H1 (cell line): ENCODE data around the gene IDUA. TPM values are rescaled to one million over a fixed set of nuclear protein-coding genes. Genes with fewer than 3 reads are reported as not detected.

Source experiments
- CTCF ChIA-PET: fragments of 300-600 bp; sonication (Branson Sonifier 250); formaldehyde crosslinking; loops from one replicate; lab custom pipeline; 2021; ENCODE audit not compliant: partially characterized antibody; lab: Charles Lee
- POLR2A ChIA-PET: fragments of 300-600 bp; sonication (Branson Sonifier 250); formaldehyde crosslinking; loops from one replicate; lab custom pipeline; 2021; ENCODE audit warnings: inconsistent platforms; ENCODE audit not compliant: partially characterized antibody; lab: Charles Lee
- DNase-seq, 2 experiments: peaks; one replicate each; pipeline versions ENCODE4 v3.0.0 to v3.0.0-alpha.2; 2010 to 2022; ENCODE audit warnings: low spot score in 2 of 2, low read depth in 1 of 2, mixed read lengths in 1 of 2
- FAIRE-seq: peaks from 2 replicates; lab custom pipeline; 2011; peaks lifted over from hg19 to GRCh38; lab: Jason Lieb, UNC
- H2AFZ ChIP-seq: 2 replicates; pipeline ENCODE4 v1.8.1; 2012; ENCODE audit warnings: low read length, inconsistent platforms
- H2AK5ac ChIP-seq: 2 replicates; pipeline ENCODE4 v1.6.1; 2013; ENCODE audit warnings: low read depth, low read length
- H2BK120ac ChIP-seq: replicated peaks from 2 replicates; pipeline ENCODE3; 2013; ENCODE audit warnings: low read depth, low read length, inconsistent platforms
- H2BK12ac ChIP-seq: 2 replicates; pipeline ENCODE4 v1.6.1; 2013; ENCODE audit warnings: low read depth, low read length
- H2BK15ac ChIP-seq: 2 replicates; pipeline ENCODE4 v1.6.1; 2013; ENCODE audit warnings: low read length
- H2BK20ac ChIP-seq: 2 replicates; pipeline ENCODE4 v1.6.1; 2013; ENCODE audit warnings: low read length
- H2BK5ac ChIP-seq: 2 replicates; pipeline ENCODE4 v1.6.1; 2013; ENCODE audit warnings: low read depth, low read length
- H3K14ac ChIP-seq: 2 replicates; pipeline ENCODE4 v1.6.1; 2013; ENCODE audit warnings: inconsistent platforms; ENCODE audit not compliant: insufficient read length
- H3K18ac ChIP-seq: 2 replicates; pipeline ENCODE4 v1.6.1; 2013; ENCODE audit warnings: low read length; ENCODE audit errors: extremely low read depth
- H3K23ac ChIP-seq: 2 replicates; pipeline ENCODE4 v1.6.1; 2013; ENCODE audit warnings: inconsistent platforms; ENCODE audit not compliant: insufficient read length
- H3K23me2 ChIP-seq: 2 replicates; pipeline ENCODE4 v1.6.1; 2013; ENCODE audit warnings: low read depth, low read length
- H3K27ac ChIP-seq: 2 replicates; pipeline ENCODE4 v1.6.1; 2011; ENCODE audit warnings: low read depth, low read length, inconsistent platforms
- H3K27me3 ChIP-seq, 4 experiments: replicated peaks in 1 of 4; 1 replicate in 1 of 4; 2 replicates in 3 of 4; pipeline versions ENCODE4 v1.6.1 to v1.8.1; 2011 to 2013; ENCODE audit warnings: low read length in 3 of 4, mild to moderate bottlenecking in 3 of 4, inconsistent platforms in 2 of 4, mixed read lengths in 2 of 4, moderate library complexity in 1 of 4; ENCODE audit not compliant: control insufficient read depth in 3 of 4, insufficient read depth in 3 of 4; ENCODE audit errors: extremely low read depth in 1 of 4
- H3K36me3 ChIP-seq, 4 experiments: 2 replicates each; pipeline versions ENCODE4 v1.6.1 to v1.8.1; 2011 to 2013; ENCODE audit warnings: mild to moderate bottlenecking in 4 of 4, low read length in 3 of 4, moderate library complexity in 2 of 4, control low read depth in 1 of 4, inconsistent platforms in 1 of 4; ENCODE audit not compliant: insufficient read depth in 4 of 4, control insufficient read depth in 2 of 4
- H3K4ac ChIP-seq: replicated peaks from 2 replicates; pipeline ENCODE3; 2013; ENCODE audit warnings: low read length, low read depth, mixed read lengths, inconsistent platforms; ENCODE audit not compliant: insufficient read length
- H3K4me1 ChIP-seq, 4 experiments: replicated peaks in 1 of 4; 1 replicate in 1 of 4; 2 replicates in 3 of 4; pipeline versions ENCODE4 v1.6.1 to v1.8.1; 2011 to 2013; ENCODE audit warnings: low read length in 3 of 4, inconsistent platforms in 2 of 4, mixed read lengths in 1 of 4; ENCODE audit not compliant: insufficient read depth in 4 of 4, control insufficient read depth in 3 of 4
- H3K4me2 ChIP-seq, 2 experiments: 2 replicates each; pipeline versions ENCODE4 v1.6.1 to v1.8.1; 2011 to 2013; ENCODE audit warnings: low read depth in 2 of 2, low read length in 2 of 2, control low read depth in 1 of 2, inconsistent platforms in 1 of 2, mild to moderate bottlenecking in 1 of 2; ENCODE audit not compliant: insufficient read depth in 1 of 2
- H3K4me3 ChIP-seq, 4 experiments: fragments of 200-600, 300-600 bp in 1 of 4; sonication (generic), shearing (Covaris generic), sonication (Bioruptor Twin) in 1 of 4; 2 replicates each; pipeline versions ENCODE4 v1.5.1 to v1.8.1; 2011 to 2016; ENCODE audit warnings: low read length in 4 of 4, low read depth in 3 of 4, control low read depth in 2 of 4, inconsistent platforms in 2 of 4, mild to moderate bottlenecking in 2 of 4, mixed read lengths in 1 of 4, moderate library complexity in 1 of 4; ENCODE audit not compliant: insufficient read depth in 2 of 4; ENCODE audit errors: extremely low read depth in 1 of 4
- H3K56ac ChIP-seq: replicated peaks from 2 replicates; pipeline ENCODE3; 2013; ENCODE audit warnings: low read depth, mild to moderate bottlenecking, mixed read lengths, low read length, inconsistent platforms; ENCODE audit not compliant: insufficient read length
- H3K79me1 ChIP-seq: 2 replicates; pipeline ENCODE4 v1.6.1; 2013; ENCODE audit warnings: low read depth, low read length, control low read depth
- H3K79me2 ChIP-seq, 2 experiments: 2 replicates each; pipeline versions ENCODE4 v1.6.1 to v1.8.1; 2012 to 2013; ENCODE audit warnings: low read length in 2 of 2, mild to moderate bottlenecking in 2 of 2, inconsistent platforms in 1 of 2; ENCODE audit not compliant: insufficient read depth in 2 of 2, control insufficient read depth in 1 of 2
- H3K9ac ChIP-seq, 4 experiments: replicated peaks in 1 of 4; 1 replicate in 1 of 4; 2 replicates in 3 of 4; pipeline versions ENCODE4 v1.6.1 to v1.8.1; 2011 to 2013; ENCODE audit warnings: low read depth in 3 of 4, low read length in 3 of 4, control low read depth in 2 of 4, mild to moderate bottlenecking in 2 of 4, moderate library complexity in 2 of 4, inconsistent platforms in 1 of 4; ENCODE audit errors: extremely low read depth in 1 of 4
- H3K9me3 ChIP-seq, 2 experiments: 2 replicates each; pipeline versions ENCODE4 v1.6.1 to v1.8.1; 2012 to 2013; ENCODE audit warnings: mild to moderate bottlenecking in 2 of 2, moderate library complexity in 2 of 2, control low read depth in 1 of 2, inconsistent platforms in 1 of 2, low read depth in 1 of 2, low read length in 1 of 2, mixed read lengths in 1 of 2; ENCODE audit not compliant: insufficient read depth in 2 of 2
- H4K20me1 ChIP-seq, 2 experiments: replicated peaks in 1 of 2; 2 replicates each; pipeline versions ENCODE3 to v1.8.1; 2011 to 2013; ENCODE audit warnings: inconsistent platforms in 2 of 2, low read length in 2 of 2, mild to moderate bottlenecking in 1 of 2; ENCODE audit not compliant: insufficient read depth in 2 of 2, control insufficient read depth in 1 of 2
- H4K5ac ChIP-seq: 2 replicates; pipeline ENCODE4 v1.6.1; 2013; ENCODE audit warnings: low read length, low read depth, mixed read lengths, inconsistent platforms; ENCODE audit not compliant: insufficient read length
- H4K8ac ChIP-seq: 2 replicates; pipeline ENCODE4 v1.8.0; 2013; ENCODE audit warnings: mild to moderate bottlenecking, moderate library complexity, low read length, inconsistent platforms; ENCODE audit not compliant: insufficient read depth; ENCODE audit errors: extremely low read depth
- H4K91ac ChIP-seq: replicated peaks from 2 replicates; pipeline ENCODE3; 2013; ENCODE audit warnings: low read length, mixed read lengths, inconsistent platforms; ENCODE audit not compliant: insufficient read length
- RXRA ChIP-seq: IDR thresholded peaks from 2 replicates; pipeline ENCODE4 v1.6.1; 2011; ENCODE audit warnings: low read depth, mild to moderate bottlenecking, low read length, moderate library complexity; ENCODE audit not compliant: insufficient read depth
- WGBS, 2 experiments: shearing (Covaris generic) in 1 of 2; methylation state at CpG; one replicate each; pipeline versions ENCODE4 v1.1.6 to v1.1.7; 2013 to 2015; ENCODE audit warnings: low lambda C conversion rate in 2 of 2, mixed read lengths in 2 of 2, inconsistent platforms in 1 of 2, low coverage in 1 of 2, missing lambda C conversion rate in 1 of 2; ENCODE audit not compliant: insufficient replicate concordance in 2 of 2, insufficient coverage in 1 of 2, insufficient read length in 1 of 2; ENCODE audit errors: extremely low coverage in 1 of 2, missing lambda C conversion rate in 1 of 2; 5-methylcytosine and 5-hydroxymethylcytosine counted together
- polyA plus RNA-seq, 7 experiments: library from polyadenylated mRNA; depleted of rRNA in 3 of 7; stranded (reverse) in 5 of 7; unstranded in 2 of 7; fragments of >200 nt in 5 of 7; fragments of 200-250 nt in 2 of 7; gene quantifications; 1 replicate in 5 of 7; 2 replicates in 1 of 7; 4 replicates in 1 of 7; pipeline versions ENCODE4 v1.2.1 to v1.2.3, GENCODE V29; 2011 to 2013; ENCODE audit warnings: missing spikeins in 2 of 7, mixed read lengths in 2 of 7
- total RNA-seq: library from RNA; stranded (reverse); fragmentation: NEBNext Ultra II Directional; extraction: Animal tissue kit (Norgen Biotek cat#: 25700); gene quantifications from 2 replicates; pipeline ENCODE4 v1.2.1, GENCODE V29; 2021
- TF ChIP-seq, protein P1 (sequence below): IDR thresholded peaks from 2 replicates; pipeline ENCODE4 v1.6.1; 2011; ENCODE audit warnings: low read depth, mild to moderate bottlenecking, low read length; ENCODE audit not compliant: insufficient read depth

Gene IDUA
- total and polyA plus RNA-seq, 2 of the 8 experiments (the other 6 are each of a cell fraction or from before 2014, with no cell fraction given) = 2.8 to 4.8 TPM

DNA sequence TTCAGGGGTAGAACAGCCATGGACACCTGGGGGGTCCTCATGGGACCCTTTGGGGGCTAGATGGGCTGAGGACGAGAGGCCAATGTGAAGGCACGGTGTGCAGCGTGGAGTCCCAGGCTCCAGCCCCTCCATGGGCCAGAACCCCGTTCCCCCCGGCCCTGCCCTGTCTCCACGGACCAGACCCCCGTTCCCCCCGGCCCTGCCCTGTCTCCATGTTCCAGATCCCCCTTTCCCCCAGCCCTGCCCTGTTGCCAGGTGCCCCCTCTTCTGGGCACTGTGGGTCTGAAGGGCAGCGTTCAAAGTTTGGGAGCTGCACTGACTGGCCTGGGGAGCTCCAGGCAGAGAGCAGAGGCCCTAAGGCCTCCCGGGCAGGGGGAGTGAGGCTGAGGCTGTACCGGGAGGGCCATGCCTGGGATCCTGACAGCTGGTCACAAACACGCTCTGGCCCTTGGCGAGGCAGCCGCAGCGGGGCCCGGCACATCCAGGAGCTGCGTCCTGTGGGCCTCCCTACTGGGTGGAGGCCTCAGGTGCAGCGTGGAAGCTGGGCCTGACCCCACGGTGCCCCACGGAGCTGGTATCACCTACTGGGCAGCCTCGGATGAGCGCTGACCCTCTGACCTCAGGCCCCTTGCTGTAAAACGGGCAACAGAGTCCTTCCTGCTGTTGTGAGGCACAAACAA lies 22.4 kb upstream of the IDUA start:
- H2BK5ac ChIP-seq = no peak overlapping the region
- H3K56ac ChIP-seq = no peak overlapping the region
- peaks cover 6% of the 10 kb centered on the region; the same call in 1 of the 2 replicates for H3K23me2 ChIP-seq
- no peaks in the 10 kb centered on the region for H3K79me1 ChIP-seq
- no peak overlapping the region for H4K5ac ChIP-seq
- no peak overlapping the region for H3K9ac ChIP-seq
- H3K23ac ChIP-seq = no peak overlapping the region
- peaks cover 2 to 13% of the 10 kb centered on the region in 2 experiments for H4K20me1 ChIP-seq
- H3K79me2 ChIP-seq = no peaks in the 10 kb centered on the region
- no peak overlapping the region for H3K4me2 ChIP-seq
- no peak overlapping the region for H3K4me3 ChIP-seq
- no peak overlapping the region for H4K8ac ChIP-seq
- no peaks in the 10 kb centered on the region for H3K36me3 ChIP-seq
- H3K14ac ChIP-seq = no peak overlapping the region
- DNase-seq = no peak
- FAIRE-seq = no peak
- no peak overlapping the region for H3K4ac ChIP-seq
- H2AFZ ChIP-seq = no peak overlapping the region
- CTCF ChIA-PET = interaction anchor here (1.5 to 2.0 kb wide), 2 partner anchors 30 to 86 kb away, joined by 3 to 6 read pairs; no protein-coding TSS in a partner anchor
- no peak overlapping the region for H4K91ac ChIP-seq
- H3K27me3 ChIP-seq = peaks cover 9 to 18% (median 12%) of the 10 kb centered on the region in 4 experiments; a peak in 6 of 7 replicates
- POLR2A ChIA-PET = no interaction called here
- no peak overlapping the region for H2BK20ac ChIP-seq
- no peak overlapping the region for H2BK15ac ChIP-seq
- no peak overlapping the region for H3K18ac ChIP-seq
- no peaks in the 10 kb centered on the region for H3K9me3 ChIP-seq
- H3K27ac ChIP-seq = no peak overlapping the region
- no peak overlapping the region for H2AK5ac ChIP-seq
- peaks cover 0 to 7% (median 3%) of the 10 kb centered on the region in 4 experiments; a peak in 3 of 7 replicates for H3K4me1 ChIP-seq
- no peak overlapping the region for H2BK12ac ChIP-seq
- no peak overlapping the region for H2BK120ac ChIP-seq
- 88% methylated on average over 17 of the region's 23 CpGs; no CpG with 5 or more reads in 1 of the 2 experiments for WGBS, 2 experiments
- TF ChIP-seq, protein P1, sequence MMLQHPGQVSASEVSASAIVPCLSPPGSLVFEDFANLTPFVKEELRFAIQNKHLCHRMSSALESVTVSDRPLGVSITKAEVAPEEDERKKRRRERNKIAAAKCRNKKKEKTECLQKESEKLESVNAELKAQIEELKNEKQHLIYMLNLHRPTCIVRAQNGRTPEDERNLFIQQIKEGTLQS = no peak
- TF ChIP-seq RXRA = no peak
